Vagina (tissue), 2 donors: Measurements from ENCODE around the gene FOXS1.

ENCODE experiments used
- CTCF ChIP-seq, 3 experiments: fragments of 450-650 bp in 2 of 3; fragments of 200-600 bp in 1 of 3; sonication (generic) in 1 of 3; IDR thresholded peaks; one replicate each; pipeline ENCODE4 v1.5.1; 2017 to 2019; ENCODE audit warnings: antibody characterized with exemption in 3 of 3, mild to moderate bottlenecking in 2 of 3, moderate library complexity in 2 of 3
- POLR2A ChIP-seq, 2 donors: fragments of 450-650 bp; IDR thresholded peaks; one replicate each; pipeline ENCODE4 v1.6.1; 2017; ENCODE audit warnings: antibody characterized with exemption in 2 of 2, mild to moderate bottlenecking in 2 of 2, moderate library complexity in 2 of 2
- POLR2AphosphoS5 ChIP-seq, 2 donors: sonication (generic); formaldehyde crosslinking; IDR thresholded peaks; one replicate each; pipeline ENCODE4 v1.9.0; 2017; ENCODE audit warnings: antibody characterized with exemption in 2 of 2, mild to moderate bottlenecking in 2 of 2, low read depth in 1 of 2; ENCODE audit not compliant: insufficient read depth in 1 of 2

- no peak for TF ChIP-seq CTCF (IDR thresholded peaks at IDR 0.05)
- TF ChIP-seq POLR2A (IDR thresholded peaks at IDR 0.05), result no peak
- no peak for TF ChIP-seq POLR2AphosphoS5 (IDR thresholded peaks at IDR 0.05; ENCODE audit: insufficient read depth in 1 of 2, low read depth in 1 of 2)
Observed at GRCh38 chr20:31862506-31862905, 17.1 kb upstream of the FOXS1 start.
